ENCODE measurements around the gene TMEM178B. TPM values are rescaled to one million over a fixed set of nuclear protein-coding genes. Genes with fewer than 3 reads are reported as not detected.

Gene TMEM178B
- total RNA-seq, 1 donor from 2014 or later: 49.8 TPM

- peaks cover 3% of the 10 kb centered on the region for H3K27me3 Mint-ChIP-seq (ENCODE audit: unreplicated experiment)
- TF ChIP-seq, protein P1, sequence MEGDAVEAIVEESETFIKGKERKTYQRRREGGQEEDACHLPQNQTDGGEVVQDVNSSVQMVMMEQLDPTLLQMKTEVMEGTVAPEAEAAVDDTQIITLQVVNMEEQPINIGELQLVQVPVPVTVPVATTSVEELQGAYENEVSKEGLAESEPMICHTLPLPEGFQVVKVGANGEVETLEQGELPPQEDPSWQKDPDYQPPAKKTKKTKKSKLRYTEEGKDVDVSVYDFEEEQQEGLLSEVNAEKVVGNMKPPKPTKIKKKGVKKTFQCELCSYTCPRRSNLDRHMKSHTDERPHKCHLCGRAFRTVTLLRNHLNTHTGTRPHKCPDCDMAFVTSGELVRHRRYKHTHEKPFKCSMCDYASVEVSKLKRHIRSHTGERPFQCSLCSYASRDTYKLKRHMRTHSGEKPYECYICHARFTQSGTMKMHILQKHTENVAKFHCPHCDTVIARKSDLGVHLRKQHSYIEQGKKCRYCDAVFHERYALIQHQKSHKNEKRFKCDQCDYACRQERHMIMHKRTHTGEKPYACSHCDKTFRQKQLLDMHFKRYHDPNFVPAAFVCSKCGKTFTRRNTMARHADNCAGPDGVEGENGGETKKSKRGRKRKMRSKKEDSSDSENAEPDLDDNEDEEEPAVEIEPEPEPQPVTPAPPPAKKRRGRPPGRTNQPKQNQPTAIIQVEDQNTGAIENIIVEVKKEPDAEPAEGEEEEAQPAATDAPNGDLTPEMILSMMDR (IDR thresholded peaks at IDR 0.05; ENCODE audit: partially characterized antibody, unreplicated experiment): no peak
- peaks cover 13% of the 10 kb centered on the region for H3K4me1 Mint-ChIP-seq (ENCODE audit: low read depth, unreplicated experiment)
- peaks cover 2% of the 10 kb centered on the region for H3K9me3 Mint-ChIP-seq (ENCODE audit: unreplicated experiment)
- no peak for DNase-seq
- no peaks in the 10 kb centered on the region for H3K36me3 Mint-ChIP-seq (ENCODE audit: unreplicated experiment)
- H3K4me3 Mint-ChIP-seq (ENCODE audit: unreplicated experiment): no peak overlapping the region
- no peak overlapping the region for H3K27ac Mint-ChIP-seq (ENCODE audit: unreplicated experiment)
These were observed 286.0 kb downstream of the TMEM178B start for GRCh38 chr7:141359740-141360415.

GRCh38 chr7:141360416-141360760 lies 286.5 kb downstream of the TMEM178B start:
- Mint-ChIP-seq H3K4me3 (ENCODE audit: unreplicated experiment) (no peak overlapping the region), H3K27ac (ENCODE audit: unreplicated experiment) (no peak overlapping the region), H3K36me3 (ENCODE audit: unreplicated experiment) (no peaks in the 10 kb centered on the region), H3K4me1 (ENCODE audit: low read depth, unreplicated experiment) (peaks cover 10% of the 10 kb centered on the region), H3K27me3 (ENCODE audit: unreplicated experiment) (no peaks in the 10 kb centered on the region), H3K9me3 (ENCODE audit: unreplicated experiment) (no peaks in the 10 kb centered on the region)
- no peak for DNase-seq
- TF ChIP-seq, protein P1 (IDR thresholded peaks at IDR 0.05; ENCODE audit: partially characterized antibody, unreplicated experiment): no peak

- H3K27me3 Mint-ChIP-seq (ENCODE audit: unreplicated experiment): no peaks in the 10 kb centered on the region
- H3K36me3 Mint-ChIP-seq (ENCODE audit: unreplicated experiment): no peaks in the 10 kb centered on the region
- no peak for DNase-seq
- TF ChIP-seq, protein P1 (IDR thresholded peaks at IDR 0.05; ENCODE audit: partially characterized antibody, unreplicated experiment): no peak
- no peak overlapping the region for H3K27ac Mint-ChIP-seq (ENCODE audit: unreplicated experiment)
- peaks cover 13% of the 10 kb centered on the region for H3K4me1 Mint-ChIP-seq (ENCODE audit: low read depth, unreplicated experiment)
- H3K9me3 Mint-ChIP-seq (ENCODE audit: unreplicated experiment): no peaks in the 10 kb centered on the region
- no peak overlapping the region for H3K4me3 Mint-ChIP-seq (ENCODE audit: unreplicated experiment)
These were observed 286.9 kb downstream of the TMEM178B start for GRCh38 chr7:141360803-141361202.

GRCh38 chr7:141361479-141361878 lies 287.6 kb downstream of the TMEM178B start:
- Mint-ChIP-seq H3K4me3 (ENCODE audit: unreplicated experiment) (no peak overlapping the region), H3K36me3 (ENCODE audit: unreplicated experiment) (no peaks in the 10 kb centered on the region), H3K27ac (ENCODE audit: unreplicated experiment) (no peak overlapping the region), H3K9me3 (ENCODE audit: unreplicated experiment) (no peaks in the 10 kb centered on the region), H3K27me3 (ENCODE audit: unreplicated experiment) (peaks cover 3% of the 10 kb centered on the region), H3K4me1 (ENCODE audit: low read depth, unreplicated experiment) (peaks cover 18% of the 10 kb centered on the region)
- no peak for DNase-seq
- TF ChIP-seq, protein P1 (IDR thresholded peaks at IDR 0.05; ENCODE audit: partially characterized antibody, unreplicated experiment): no peak

DNA sequence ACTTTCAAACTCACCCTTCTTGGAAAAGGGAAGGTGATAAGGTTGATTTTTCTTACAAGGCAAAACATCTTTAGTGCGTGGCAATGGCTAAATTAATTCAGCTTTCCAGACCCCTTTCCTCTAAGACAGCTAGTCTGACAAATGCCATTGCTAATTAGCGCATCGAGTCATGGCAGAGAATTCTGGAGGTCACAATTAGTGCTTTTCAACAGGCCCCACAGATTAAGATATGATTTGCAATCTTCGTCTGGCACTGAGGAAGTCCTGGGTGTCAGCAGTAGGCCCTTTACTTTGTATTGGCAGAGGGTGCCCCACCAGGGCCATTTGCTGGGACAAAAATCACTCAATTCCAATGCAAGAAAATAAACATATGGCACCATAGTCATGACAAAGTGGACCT lies 288.1 kb downstream of the TMEM178B start:
- peaks cover 4% of the 10 kb centered on the region for H3K27me3 Mint-ChIP-seq (ENCODE audit: unreplicated experiment)
- no peaks in the 10 kb centered on the region for H3K9me3 Mint-ChIP-seq (ENCODE audit: unreplicated experiment)
- H3K4me1 Mint-ChIP-seq (ENCODE audit: low read depth, unreplicated experiment): peaks cover 22% of the 10 kb centered on the region
- no peaks in the 10 kb centered on the region for H3K36me3 Mint-ChIP-seq (ENCODE audit: unreplicated experiment)
- TF ChIP-seq, protein P1 (IDR thresholded peaks at IDR 0.05; ENCODE audit: partially characterized antibody, unreplicated experiment): no peak
- H3K27ac Mint-ChIP-seq (ENCODE audit: unreplicated experiment): no peak overlapping the region
- DNase-seq: no peak
- no peak overlapping the region for H3K4me3 Mint-ChIP-seq (ENCODE audit: unreplicated experiment)

All from glutamatergic neuron (in vitro differentiated cells).